NCI-H524 treated with DMSO at 0.1 percent for 48 hours (cell line): ENCODE results near the gene GART.
A peak's percentile ranks its signal among the peaks of the same experiment; 100 is the strongest.

Experiments used
- DNase-seq: peaks from one replicate; lab custom pipeline; 2025; lab: John Stamatoyannopoulos, UW

GART gene

GRCh38 chr21:33552999-33553598 is 11.2 kb upstream of the GART start:
- no peak for DNase-seq

GRCh38 chr21:33552093-33552998 is 10.4 kb upstream of the GART start:
- no peak for DNase-seq

GRCh38 chr21:33551664-33552063 is 9.7 kb upstream of the GART start:
- no peak for DNase-seq

- DNase-seq = no peak
Observed at GRCh38 chr21:33550772-33551660, 9.1 kb upstream of the GART start.

- no peak for DNase-seq
Observed at GRCh38 chr21:33549848-33550771, 8.2 kb upstream of the GART start.

GRCh38 chr21:33546086-33546485 is 4.2 kb upstream of the GART start:
- no peak for DNase-seq

GRCh38 chr21:33544451-33545195 is 2.7 kb upstream of the GART start:
- DNase-seq = no peak

GRCh38 chr21:33543505-33544129 is 1.7 kb upstream of the GART start:
- no peak for DNase-seq

GRCh38 chr21:33542640-33543504 is 955 bp upstream of the GART start, which contains the start of gene SON:
TSS of gene SON (plus strand) at chr21:33543038. CDS start at chr21:33543093, 55 bp downstream.
- peak; percentile 92 for DNase-seq

GRCh38 chr21:33541105-33541711 is 709 bp downstream of the GART start:
- no peak for DNase-seq

GRCh38 chr21:33540711-33541104 is 1.2 kb downstream of the GART start:
- no peak for DNase-seq

GRCh38 chr21:33539616-33540015 is 2.3 kb downstream of the GART start:
- DNase-seq = no peak

GRCh38 chr21:33537212-33537611 is 4.7 kb downstream of the GART start:
- DNase-seq = no peak

GRCh38 chr21:33531007-33531406 is 10.9 kb downstream of the GART start:
- no peak for DNase-seq

GRCh38 chr21:33522953-33523349 is 19.0 kb downstream of the GART start:
- DNase-seq = no peak

GRCh38 chr21:33522297-33522952 is 19.5 kb downstream of the GART start:
- DNase-seq = no peak

- no peak for DNase-seq
Observed at GRCh38 chr21:33518899-33519298, 23.0 kb downstream of the GART start.

- DNase-seq = no peak
Observed at GRCh38 chr21:33514229-33514628, 27.7 kb downstream of the GART start.
